ENCODE results near the gene RNU1-3.
"Not testable (repeated sequence)": the region's sequence is repeated elsewhere in the genome, so short reads cannot be mapped to it uniquely, and the experiment has no call there.

RNU1-3 gene

GRCh38 chr1:16666502-16667413 lies at the start of gene RNU1-3:
Gene RNU1-3 (minus strand): TSS chr1:16666948.
- DNase-seq = not testable (repeated sequence)

DNA sequence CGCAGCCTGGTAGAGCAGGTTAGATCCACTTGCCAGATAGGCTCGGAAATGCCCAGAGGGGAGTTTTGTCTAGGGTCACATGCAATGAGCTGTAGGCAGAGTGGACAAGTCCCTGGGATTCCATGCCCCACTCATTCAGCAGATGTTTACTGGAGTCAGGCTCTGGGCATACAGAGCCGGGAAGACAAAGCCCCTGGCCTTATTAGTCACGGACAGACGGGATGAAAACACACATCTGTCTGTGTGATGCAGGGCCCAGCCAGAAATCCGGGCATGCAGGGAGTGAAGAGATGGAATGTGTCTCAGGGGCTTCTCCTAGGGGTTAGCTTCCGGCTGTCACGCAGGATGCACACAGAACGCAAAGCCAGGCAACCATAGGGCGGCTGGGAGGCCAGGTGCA lies 46.7 kb upstream of the RNU1-3 start:
- not testable (repeated sequence) for DNase-seq

DNA sequence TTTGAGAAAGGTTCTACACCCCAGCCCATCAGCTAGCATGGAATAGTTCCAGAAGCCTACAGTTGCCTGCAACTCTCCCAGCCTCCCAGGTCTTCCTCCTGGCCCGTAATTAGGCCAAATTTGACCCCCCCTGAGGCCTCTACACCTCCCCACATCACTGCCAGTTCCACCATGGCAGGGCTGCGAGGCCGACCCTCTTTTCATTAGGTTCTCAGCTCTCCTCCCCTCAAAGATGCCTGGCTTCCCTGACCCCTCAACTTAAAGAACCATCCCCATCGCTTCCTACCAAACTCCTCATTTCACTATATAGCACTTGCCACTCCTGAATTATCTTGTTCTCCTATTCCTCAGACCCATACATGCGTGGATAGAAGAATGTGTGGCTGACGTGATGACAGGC lies 46.2 kb upstream of the RNU1-3 start:
- DNase-seq = not testable (repeated sequence)

DNA sequence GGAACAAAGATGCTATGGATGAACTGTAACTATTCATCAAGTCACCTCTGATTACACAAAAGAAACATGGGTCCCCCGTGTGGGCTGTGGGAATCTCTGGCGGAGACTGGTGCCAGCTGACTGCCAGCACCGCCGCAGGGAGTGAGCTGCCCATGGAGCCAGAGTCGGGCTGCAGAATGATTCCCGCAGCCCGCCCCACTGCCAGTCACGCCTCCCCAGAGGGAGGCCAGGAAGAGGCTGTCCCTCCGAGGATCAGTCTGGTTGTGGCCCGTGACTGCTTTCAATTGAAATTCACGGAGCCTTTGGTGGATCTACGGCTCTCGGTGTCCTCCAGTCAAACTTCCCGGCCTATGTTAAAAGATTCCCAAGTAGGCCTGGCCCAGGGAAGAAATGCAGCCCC lies 45.8 kb upstream of the RNU1-3 start:
- DNase-seq = not testable (repeated sequence)

DNA sequence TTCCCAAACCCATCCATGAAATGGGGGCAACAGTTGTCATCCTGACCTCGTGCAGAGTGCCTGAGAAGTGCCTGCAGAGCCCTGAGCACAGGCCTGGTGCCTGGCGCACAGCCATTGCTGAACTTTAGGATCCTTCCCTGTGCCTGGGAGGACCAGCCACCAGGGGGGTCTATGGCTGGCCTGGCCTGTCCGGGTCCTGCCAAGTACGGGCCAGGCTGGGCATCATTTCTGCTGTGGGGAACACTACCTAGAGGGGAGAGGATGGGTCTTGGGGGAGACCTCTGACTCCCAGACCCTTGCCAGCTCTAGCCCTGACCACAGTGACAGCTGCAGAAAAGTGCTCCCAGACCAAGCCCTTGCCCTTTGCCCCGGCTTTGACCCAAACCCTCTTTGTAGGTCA lies 45.4 kb upstream of the RNU1-3 start:
- DNase-seq = not testable (repeated sequence)

DNA sequence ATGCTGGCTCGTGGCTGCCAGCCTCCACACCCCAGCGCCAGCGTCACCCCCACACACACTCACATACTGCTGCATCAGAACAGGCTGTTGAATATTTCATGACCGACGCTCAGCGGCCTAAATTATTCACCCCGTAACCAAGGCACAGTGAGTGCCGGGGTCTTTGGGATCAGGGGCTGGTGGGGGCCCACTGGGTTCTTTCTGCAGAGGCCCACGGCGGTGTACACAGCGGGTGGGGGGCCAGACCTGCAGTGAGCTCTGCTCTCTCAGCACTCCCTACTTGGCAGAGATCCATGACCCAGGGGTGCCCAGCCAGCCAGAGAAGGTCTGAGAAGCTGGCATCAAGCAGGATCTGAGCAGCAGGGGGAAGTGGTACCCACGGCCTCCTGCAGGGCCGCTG lies 43.9 kb upstream of the RNU1-3 start:
- DNase-seq = peak; percentile 20

- DNase-seq = not testable (repeated sequence)
Observed at GRCh38 chr1:16709659-16710087, 42.9 kb upstream of the RNU1-3 start.

DNA sequence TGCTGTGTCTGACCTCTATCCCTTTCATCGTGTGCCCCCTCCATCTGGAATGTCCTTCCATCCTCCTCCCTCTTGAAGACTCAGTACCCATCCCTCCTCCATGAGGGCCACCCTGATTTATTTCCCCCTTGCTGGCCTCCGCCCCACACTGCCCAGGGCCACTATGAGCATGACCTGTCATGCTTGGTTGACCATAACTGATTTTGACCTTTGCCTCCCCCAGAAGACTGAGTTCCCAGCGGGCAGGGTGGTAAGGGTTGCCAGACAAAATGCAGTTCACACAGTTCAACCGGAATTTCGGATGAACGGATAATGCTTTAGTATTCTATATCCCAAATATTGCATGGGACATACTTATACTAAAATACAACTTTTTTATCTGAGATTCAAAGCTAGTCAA lies 42.0 kb upstream of the RNU1-3 start:
- not testable (repeated sequence) for DNase-seq

DNA sequence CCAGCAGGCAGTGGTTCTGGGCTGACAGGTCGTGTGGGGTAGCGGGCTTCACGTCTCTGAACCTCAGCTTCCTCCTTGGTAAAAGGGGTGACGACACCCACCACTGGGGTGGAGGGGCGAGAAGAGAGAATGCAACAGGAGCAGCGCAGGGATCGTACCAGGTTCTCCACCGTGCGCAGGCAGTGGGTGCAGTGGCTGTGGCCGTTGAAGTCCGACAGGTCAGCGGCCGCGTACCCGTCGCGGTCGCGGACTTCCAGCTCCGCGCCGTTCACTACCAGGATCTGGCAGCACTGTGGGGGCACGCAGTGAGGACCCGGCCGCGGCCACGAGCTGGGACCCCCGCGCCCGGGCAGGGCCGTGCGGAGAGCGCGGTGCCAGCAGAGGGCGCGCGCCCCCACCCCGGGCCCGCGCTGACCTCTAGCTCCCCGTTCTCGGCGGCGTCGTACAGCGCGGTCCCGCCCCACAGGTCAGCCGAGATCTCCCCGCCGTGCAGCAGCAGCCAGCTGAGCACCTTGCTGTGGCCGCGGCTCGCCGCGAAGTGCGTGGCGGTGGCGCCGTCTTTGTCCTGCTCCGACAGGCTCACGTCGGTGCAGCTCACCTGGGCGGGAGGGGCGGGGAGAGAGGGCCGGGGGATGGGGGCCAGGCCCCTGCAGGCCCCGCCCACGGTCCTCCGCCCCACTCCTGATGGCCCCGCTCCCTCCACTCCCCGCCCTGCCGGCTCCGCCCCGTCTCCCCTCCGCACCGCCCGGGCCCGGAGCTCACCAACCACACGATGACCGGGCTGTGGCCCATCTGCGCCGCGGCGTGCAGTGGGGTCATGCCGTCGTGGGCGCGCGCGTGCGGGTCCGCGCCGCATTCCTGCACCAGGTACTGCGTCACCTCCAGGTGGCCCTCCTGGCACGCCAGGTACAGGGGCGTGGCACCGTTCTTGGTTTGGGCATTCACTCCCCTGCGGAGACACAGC lies 40.7 kb upstream of the RNU1-3 start:
- not testable (repeated sequence) for DNase-seq

GRCh38 chr1:16706302-16706701 lies 39.6 kb upstream of the RNU1-3 start:
- not testable (repeated sequence) for DNase-seq

- DNase-seq = not testable (repeated sequence)
Observed at GRCh38 chr1:16704502-16705100, 37.9 kb upstream of the RNU1-3 start.

DNA sequence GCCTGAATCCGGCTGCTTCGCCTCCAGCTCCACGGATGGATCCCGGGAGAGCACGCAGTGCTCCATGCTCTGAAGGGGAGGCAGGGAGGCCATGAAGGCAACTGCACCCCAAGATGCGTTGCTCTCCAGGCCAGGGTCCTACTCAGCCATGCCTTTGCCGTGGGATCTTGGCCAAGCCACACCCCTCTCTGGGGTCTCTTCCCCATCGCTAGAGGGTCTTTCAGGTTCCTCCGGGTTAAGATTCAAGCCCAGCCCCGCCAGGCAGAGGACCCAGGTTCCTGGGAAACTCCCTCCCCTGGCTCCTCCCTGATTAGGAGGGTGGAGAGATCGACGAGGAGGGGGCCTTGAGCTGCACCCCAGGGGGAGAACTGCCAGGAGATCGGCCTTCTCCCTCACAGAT lies 37.3 kb upstream of the RNU1-3 start:
- not testable (repeated sequence) for DNase-seq

DNA sequence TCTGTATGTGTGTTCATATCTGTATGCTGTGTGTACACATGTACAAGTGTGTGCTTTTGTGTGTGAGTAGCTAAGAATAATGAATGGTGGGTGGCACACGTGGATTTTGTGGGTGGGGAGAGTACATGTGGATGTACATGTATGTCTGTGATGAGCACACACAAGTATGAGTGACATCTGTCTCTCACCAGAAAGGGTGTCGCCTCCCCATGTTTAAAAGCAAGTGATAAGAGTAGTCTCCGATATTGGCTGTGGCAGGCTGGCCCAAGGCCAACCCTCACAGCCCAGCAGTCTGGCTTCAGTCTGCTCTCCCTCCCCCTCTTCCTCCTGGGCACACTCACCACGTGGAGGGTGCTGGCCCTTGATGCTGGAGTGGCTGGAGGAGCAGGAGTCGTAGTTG lies 36.9 kb upstream of the RNU1-3 start:
- DNase-seq = not testable (repeated sequence)

DNA sequence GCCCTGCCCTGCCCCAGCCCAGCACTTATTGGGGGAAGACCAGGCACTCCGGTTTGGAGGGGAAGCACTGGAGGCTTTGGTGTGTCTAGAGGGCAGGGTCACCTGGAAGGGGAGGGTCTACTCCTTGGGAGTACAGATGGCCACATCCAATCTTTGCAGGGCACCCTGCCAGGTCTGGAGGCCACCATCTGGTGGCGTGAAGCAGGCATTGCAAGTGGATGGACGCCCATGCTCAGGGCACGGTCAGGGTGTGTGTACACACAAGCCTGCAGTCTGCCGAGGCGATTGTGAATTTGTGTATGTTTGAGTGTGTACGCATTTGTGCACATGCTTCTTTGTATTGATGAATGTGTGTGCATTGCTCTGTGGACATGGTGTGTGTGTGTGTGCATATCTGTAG lies 36.4 kb upstream of the RNU1-3 start:
- not testable (repeated sequence) for DNase-seq

GRCh38 chr1:16702280-16702679 lies 35.5 kb upstream of the RNU1-3 start:
- not testable (repeated sequence) for DNase-seq

GRCh38 chr1:16701189-16701588 lies 34.4 kb upstream of the RNU1-3 start:
- DNase-seq = not testable (repeated sequence)

- not testable (repeated sequence) for DNase-seq
Observed at GRCh38 chr1:16700138-16700895, 33.6 kb upstream of the RNU1-3 start.

GRCh38 chr1:16699440-16699839 lies 32.7 kb upstream of the RNU1-3 start:
- DNase-seq = not testable (repeated sequence)

DNA sequence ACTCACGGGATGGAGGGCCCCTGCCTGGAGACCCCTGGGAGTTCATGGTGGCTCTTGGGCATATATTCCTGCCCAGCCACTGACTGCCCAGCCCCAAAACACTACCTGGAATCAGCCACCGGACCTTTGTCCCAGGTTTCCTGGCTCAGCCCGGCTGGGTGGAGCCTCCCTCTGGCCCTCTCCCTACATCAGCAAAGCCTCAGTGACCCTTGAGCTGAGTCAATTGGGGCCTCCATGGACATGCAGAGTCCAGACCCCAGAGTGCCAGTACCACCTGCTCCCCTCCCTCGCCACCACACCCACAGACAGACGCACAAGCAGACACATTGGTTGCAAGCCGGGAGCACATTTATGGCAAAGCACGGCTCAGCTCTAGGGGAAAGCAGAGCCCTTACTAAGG lies 30.4 kb upstream of the RNU1-3 start:
- not testable (repeated sequence) for DNase-seq

- DNase-seq = not testable (repeated sequence)
Observed at GRCh38 chr1:16696507-16697150, 29.9 kb upstream of the RNU1-3 start.

DNA sequence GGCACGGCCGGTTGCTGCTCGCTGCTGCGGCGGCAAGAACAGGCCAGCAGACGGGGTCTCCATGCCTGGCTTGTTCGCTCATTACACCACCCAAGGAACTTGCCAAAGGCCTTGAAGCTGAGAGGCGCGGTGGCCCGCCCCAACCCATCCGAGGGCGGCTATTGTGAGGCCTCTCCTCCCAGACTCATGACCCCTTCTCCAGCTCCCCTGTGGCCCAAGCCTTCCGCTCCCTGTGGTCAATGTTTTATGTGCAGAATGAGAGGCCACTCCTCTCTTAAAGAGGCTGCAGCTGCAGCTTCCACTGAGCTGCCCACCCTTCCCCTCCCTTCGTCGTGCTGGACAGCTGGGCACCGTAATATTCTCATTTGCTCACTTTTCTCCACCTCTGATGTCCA lies 27.6 kb upstream of the RNU1-3 start:
- not testable (repeated sequence) for DNase-seq

Measured in NCI-H1092 treated with DMSO at 0.1 percent for 48 hours (cell line).